ENCODE data around the gene PKIB.
"Not testable (repeated sequence)": the region's sequence is repeated elsewhere in the genome, so short reads cannot be mapped to it uniquely, and the experiment has no call there.

The PKIB gene, protein sequence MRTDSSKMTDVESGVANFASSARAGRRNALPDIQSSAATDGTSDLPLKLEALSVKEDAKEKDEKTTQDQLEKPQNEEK

DNA sequence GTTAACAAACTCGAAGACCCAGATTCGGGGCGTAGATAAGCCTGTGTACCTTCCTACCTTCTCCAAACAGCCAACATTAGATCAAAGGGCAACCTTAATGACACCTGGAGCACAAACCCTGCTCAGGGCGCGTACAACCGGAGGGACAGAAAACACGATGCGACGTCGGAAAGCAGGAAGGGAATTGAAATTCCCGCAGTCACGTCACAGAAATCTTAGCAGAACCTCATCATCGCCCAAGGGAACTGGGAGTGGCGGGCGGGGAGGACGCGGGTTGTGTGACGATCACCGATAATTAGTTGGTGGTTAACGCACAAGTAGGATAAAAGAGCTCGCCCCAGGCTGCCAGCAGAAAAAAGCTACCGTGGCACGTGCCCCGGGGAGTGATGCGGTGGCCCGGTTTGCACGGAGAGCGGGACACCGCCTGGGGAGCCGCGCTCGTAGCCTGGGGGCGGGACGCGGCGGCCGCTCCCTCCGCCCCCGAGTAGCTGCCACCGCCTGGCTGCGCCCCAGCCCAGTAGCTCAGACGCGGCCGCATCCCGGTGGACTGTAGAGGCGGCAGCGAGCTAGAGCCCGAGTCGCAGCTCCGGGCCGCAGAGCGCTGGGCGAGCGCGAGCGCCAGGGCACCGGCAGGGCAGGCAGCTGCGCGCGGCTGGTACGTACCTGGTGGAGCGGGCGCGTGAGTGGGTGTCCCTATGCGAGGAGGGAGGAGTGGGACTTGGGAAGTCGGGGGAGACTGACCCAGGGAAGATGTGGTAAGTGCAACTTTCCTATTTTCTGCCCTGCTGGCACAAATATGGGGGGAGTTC is at the start of gene PKIB:
PKIB (plus strand) TSS at position 525 of the 809 bp plus-strand sequence. CDS start 107,390 bp downstream, outside the sequence.
- peak; percentile 2 to 41 (median 8) for DNase-seq

DNA sequence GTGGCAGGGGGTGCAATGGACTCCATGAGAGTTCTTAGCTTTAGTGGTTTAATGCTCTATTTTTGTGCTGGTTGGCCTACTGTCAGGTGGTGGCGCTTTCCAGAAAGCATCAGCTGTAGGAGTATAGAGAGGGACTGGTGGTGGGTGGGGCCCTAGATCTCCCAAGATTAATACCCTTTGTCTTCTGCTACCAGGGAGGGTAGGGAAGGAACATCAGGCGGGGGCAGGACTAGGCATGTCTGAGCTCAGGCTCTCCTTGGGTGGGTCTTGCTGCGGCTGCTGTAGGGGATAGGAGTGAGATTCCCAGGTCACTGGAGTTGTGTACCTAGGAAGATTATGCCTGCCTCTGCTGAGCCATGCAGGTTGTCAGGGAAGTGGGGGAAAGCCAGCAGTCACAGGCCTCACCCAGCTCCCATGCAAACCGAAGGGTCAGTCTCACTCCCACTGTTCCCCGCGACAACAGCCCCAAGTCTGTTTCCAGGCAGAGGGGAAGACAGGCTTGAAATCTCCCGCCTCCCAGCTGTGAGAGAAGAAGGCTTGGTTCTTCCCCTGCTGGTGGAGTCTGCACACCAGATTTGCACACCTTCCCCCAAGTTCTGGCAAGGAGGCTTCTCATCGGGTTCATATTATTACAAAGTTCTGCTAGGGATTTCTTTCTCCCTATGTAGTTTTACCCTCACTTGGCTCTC is 46.7 kb upstream of the PKIB start:
- no peak for DNase-seq

DNA sequence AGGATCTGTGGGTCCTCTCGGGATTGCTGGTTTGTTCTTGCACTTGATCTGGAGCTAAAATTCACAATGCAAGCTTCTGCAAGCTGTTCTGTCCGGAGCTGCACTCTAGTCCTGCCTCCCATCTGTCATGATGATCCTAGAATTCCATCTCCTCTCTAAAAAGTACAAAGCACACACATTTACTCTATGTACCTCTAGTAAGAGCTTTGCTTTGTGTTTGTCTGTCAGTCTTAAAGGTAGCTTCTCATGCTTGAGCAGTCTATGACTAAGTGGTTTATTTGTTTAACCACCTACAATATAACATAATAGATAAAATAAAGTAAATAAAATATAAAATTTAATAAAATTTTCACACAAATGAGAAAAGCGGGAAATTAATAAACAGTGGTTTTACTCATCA is 46.0 kb upstream of the PKIB start:
- DNase-seq = no peak

DNA sequence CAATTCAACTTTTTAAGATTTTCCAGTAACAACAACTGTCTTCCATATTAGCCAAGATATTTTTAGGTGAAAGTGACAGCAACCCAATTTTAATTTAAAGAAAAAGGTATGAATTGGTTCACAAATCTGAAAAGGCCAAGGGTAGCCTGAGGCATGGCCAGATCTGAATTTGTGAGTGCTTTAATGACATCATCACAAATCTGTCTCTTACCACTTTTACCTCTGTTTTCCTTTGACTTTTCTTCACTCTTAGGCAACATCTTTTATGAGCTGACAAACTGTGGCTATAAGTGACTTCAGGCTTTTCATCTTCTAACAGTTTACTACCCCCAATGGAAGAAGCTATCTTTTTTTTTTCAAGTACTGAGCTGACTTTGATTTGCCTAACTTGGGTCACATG is 44.5 kb upstream of the PKIB start:
- DNase-seq = no peak

DNA sequence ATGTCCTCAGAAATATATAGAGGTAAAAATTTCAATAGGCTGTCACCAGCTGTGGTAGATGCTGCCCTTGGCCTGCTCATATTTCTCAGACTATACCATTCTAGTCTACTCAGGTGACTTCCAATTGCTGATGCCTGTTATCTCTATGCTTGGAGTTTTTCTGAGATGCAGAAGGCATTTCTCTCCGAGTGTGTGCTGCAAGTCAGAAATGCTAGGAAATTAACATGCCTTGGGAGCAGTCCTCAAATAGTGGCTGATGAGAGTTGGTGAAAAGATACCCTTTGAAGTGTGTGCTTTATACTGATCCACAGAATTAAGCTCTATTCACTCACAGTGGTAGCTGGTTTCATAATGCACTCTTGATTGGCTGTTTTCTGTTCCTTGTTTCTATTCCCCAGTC is 43.2 kb upstream of the PKIB start:
- no peak for DNase-seq

DNA sequence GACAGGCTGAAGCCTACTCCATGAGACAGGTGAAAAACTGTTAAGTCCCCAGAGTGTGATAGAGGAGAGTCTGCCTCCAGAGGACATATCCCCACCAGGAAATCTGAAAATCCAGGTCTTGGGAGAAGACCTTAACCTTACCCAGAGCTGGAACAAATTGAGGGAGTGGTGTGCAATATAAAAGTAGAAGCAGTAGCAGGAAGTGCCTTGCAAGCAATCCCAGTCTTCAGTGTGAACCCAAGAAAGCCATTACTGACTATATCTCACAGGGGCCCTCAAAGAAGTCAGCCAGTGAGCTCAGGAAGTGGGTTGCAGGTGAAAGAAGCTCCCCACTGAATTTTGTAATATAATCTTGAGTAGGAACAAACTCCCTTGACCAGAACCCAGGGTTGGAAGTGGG is 41.9 kb upstream of the PKIB start:
- DNase-seq = no peak

DNA sequence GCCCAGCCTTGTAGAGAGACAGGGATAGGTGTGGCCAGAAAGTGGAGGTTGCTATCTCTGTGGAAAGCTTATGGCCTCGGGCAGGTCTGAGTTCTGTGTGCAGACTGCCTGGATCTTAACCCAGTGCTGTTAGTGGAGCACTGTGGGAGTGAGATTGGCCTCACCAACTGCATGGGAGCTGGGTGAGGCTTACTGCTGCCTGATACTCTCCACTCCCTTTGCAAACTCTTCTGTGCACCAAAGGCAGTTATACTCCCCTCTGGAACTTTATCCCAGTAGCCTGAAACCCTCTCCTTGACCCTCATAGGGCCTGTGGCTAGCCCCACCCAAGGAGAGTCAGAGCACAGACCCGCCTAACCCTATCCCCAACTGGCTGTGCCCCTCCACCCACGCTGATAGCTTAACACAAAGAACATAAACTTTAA is 41.4 kb upstream of the PKIB start:
- DNase-seq = no peak

DNA sequence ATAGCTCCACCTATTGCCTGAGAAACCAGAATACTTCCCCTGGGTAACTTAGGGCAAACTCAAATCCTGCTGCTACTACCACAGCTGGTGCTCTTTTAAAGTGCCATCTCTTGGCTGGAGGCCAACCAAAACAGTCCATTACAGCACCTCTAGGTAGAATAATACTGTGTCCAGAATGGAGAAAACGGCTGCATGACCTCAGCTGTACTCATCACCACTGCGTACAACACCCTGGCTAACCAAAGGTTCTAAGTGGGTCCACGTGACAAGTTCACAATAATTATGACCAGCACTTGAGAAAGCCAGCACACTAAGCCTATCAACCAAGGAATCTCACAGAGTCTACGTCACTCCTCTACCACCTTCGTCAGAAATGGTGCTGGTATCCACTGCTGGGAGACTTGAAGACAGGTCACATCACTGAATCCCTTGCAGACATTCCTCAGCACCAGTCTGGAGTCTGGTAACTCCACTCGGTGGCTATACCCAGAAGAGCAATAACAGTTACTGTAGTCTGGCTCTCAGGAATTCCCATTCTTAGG is 40.9 kb upstream of the PKIB start:
- no peak for DNase-seq

DNA sequence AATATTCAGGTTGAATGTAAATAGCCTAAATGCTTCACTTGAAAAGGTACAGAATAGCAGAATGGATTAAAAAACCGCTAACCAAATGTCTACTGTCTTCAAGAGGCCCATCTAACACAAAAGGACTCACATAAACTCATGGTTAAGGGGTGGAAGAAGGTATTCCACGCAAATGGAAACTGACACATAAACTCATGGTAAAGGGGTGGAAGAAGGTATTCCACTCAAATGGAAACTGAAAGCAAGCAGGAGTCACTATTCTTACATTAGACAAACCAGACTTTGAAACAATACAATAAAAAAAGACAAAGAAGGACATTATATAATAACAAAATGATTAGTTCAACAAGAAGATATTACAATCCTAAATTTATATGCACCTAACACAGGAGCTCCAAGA is 38.3 kb upstream of the PKIB start:
- no peak for DNase-seq

DNA sequence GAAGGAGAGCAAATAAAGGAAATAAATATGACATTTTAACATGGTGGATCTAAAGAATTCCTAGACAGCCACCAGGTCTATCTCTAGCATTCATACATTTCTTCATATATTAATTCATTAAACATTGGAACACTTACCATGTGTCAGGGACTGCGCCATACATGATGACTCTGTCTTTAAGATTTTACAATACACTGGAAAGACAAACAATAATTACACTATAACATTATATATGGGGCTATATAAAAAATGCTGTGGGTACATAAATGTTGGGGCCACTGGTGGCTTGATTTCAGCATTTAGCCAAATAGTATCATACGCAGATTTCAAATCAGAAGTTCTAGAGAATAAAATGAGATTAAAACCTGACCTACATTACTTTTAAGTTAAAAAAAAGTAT is 33.3 kb upstream of the PKIB start:
- DNase-seq = no peak

DNA sequence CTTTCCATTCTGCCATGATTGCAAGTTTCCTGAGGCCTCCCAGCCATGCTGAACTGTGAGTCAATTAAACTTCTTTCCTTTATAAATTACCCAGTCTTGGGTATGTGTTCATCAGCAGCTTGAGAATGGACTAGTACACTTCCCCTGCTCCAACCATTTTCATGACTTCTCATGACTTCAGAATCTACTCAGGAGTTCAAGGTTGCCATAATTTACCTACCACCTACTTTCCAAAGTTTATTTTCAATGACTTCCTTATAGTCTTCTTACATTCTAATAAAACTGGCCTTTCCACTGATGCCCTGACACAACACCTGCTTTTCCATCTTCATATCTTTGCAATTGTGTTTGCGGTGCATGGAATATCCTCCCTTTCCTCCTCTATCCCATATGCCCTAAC is 31.2 kb upstream of the PKIB start:
- no peak for DNase-seq

DNA sequence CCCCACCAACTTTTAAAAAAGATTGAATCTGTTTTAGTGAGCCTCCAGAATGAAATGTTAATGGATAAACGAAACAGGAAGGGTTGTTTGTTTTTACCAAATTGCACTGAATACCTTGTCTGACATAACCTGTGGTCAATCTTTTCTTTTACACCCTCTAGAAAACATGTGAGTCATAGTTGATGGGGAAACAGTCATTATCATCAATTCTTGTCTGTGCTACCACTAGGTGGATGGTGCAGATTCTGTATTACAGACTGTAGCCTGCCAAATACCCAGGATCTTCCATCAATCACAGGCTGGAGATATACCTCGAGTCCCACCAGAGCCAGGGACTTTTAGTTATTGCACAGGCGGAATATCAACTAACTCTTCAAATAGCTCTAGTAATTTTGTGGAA is 29.5 kb upstream of the PKIB start:
- no peak for DNase-seq

DNA sequence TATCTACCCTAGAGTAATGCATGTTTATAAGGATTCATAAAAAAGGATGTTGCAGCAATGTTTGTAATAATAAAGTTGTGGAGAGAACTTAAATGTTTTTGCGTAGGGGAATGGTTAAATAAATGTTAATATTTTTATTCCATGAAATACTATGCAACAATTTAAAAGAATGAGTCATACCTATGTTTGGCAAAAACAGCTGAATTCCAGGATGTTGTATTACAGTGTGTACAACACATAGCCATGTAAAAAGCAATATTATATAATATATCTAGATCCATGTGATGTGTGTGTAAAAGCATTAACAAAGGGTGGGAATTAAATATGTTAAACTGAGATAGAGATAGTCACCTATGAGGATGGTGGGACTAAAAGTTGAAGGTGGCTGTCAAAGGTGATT is 21.1 kb upstream of the PKIB start:
- no peak for DNase-seq

DNA sequence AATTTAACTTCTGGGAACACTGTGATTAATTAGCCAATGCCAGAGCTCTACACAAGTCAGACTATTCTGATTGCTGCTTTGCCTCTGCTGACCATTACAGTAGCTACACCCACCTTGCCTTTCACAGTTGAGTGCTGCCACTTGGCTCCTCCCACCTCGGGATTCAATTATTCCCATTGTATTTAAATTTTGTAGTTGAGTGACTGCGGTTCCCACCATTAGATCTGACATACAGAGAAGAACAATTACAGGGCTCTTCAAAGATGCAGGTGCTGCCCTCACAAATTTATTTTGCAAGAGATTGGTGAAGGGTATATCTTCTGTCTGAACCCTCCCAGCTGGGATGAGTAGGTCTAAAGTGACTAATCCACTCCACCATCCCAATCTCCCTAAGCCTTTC is 11.9 kb upstream of the PKIB start:
- DNase-seq = not testable (repeated sequence)

DNA sequence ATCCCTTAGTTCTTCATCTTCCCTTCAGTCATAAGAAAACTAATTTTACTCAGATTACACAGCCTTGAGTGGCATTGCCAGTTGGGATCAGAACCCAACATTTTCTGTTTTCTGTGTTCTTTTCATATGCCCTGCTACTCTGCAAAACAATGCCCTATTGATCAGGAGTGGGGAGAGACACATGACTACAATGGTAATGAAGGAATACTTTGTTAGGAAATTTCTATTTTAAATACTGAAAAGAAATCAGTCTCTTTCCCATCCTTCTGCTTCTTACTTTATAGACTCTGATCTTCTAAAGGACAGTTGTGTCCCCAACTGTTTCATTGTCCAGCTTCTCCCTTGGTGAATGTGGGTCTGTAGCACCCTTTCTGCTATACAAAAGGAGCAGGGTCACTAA is 5.5 kb upstream of the PKIB start:
- DNase-seq = no peak

DNA sequence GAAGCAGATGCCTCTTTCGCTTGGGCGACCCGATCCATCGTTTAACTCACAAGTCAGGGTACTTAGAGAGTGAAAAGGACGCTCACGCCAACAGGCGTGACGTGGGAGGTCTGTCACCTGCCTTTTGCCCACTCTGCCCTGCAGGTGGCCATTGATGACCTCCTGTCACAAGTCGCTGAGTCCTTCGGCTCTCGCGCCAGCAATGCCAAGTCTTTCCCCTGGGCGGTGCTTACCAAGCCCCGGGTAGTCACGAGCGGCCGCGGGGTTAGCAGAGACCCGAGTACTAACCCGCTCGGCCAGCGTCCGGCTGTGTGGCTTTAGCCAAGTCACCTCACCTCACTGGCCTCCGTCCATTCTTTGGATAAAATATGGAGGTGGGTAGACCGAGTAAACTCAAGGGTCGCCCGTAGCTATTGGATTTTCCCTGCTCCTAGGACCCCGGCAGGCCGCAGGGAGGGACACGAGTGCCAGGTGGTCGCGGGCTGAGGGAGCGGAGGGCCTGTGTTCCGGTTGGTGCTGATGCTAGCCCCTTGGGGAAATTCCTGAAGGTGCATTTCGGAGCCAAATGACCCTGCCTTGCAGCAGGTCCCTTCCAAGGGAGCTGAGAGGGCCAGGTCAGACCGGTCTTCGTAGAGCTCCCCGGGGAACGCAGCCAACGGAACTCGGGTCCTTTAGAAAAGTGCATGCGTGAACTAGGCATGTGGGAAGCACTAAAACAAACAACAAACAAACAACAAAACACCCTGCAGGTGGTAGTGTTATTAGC is 668 bp downstream of the PKIB start:
- DNase-seq = no peak

DNA sequence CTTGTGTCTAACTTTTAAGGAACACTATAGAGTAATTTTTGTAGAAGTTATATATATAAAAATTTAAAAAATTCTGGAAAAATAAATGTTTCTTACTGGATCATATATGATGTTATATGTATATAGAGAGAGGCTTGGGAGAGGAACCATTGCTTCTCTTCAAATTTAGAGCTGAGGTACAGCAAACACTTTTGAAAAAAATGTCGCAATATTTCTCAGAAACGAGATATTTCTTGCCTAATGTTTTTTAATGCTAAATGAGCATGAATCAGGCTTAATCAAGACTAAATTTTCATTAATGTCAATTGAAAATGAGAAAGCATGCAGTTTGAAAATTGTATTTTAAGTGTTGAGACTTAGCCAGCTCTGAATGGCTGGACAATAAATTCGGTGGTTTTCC is 2.6 kb downstream of the PKIB start:
- no peak for DNase-seq

DNA sequence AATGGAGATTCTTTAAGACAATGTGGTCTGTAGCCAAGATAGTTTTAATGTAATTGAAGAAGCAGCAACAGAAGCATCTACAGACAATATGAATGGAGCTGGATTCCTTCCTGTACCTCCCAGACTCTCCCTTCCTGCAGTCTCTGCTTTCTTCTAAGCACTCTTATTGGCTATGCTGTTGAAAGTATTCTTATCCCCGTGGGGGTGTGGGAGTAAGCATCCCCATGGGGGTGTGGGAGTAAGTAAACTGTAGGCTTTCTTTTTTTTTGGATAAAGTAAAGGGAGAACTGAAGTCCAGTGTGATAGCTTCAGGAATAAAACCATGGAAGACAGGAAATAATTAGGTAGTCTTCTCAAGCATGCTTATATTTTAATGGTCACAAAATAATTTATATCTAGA is 4.1 kb downstream of the PKIB start:
- DNase-seq = no peak

DNA sequence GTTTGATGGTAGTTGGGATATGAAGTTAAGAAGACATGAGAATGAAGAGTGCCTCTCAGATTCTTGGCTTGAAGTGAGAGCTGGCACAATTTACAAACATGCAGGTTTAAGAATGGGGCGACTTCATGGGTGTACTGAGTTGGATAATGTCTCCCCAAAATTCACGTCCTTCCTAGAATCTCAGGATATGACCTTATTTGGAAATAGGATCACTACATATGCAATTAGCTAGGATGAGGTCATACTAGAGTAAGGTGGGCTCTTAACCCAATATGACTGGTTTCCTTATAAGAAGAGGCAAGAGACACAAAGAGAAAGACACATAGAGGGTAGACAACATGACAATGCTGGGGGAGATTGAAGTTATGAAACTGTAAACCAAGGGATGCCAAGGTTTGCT is 5.2 kb downstream of the PKIB start:
- DNase-seq = no peak

DNA sequence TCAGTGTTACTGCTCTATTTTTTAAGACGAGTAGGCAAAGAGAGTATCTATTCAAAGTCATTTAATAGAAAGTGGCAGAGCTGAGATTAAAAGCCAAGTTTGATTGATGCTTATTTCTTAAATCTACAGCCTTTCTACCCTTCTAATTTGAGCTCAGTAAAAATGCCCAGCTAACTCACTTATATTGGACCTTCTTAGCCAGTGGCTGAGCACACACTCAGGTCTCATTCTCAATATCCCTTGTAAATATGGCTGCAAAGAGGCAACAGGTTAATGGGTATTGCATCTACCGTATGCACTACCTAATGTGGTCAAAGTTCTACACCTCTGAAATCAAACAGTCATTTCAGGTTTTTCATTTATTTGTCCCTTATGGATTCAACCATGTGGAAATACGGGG is 6.7 kb downstream of the PKIB start:
- DNase-seq = no peak

DNA sequence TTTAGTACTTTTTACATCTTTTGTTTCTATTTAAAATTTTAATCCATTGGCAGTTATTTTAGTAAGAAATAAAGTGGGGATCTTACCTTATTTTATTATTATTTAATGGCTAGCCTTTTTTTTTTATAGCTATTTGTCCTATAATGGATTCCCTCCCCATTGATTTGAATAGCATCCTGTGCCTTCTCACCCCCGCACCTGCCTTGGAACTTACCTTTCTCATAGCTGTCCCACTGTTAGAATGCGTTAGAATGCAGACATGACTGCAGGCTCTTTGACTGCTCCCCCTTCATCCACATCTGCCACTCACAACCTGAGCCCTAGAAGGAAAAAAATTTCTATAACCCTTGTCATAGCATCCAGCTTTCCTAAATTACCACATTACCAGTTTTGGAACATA is 9.1 kb downstream of the PKIB start:
- DNase-seq = no peak

DNA sequence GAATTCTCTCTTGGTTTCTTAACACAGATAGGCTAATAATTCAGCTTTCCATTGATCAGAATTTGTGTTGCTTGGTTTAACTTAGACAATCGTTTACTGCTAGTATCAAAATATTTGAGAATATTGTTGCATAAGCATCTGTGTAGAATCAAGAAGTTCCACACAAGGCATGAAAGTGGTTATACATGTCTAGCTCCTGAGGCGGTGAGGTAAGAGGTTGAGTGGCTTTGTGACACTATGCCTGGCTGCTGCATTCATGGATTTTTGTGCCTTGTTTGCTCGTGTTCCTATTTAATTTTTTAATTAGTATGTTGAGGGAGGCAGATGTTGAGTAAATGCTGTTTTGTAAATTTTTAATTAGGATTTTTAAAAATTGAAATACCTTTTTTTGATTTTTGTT is 10.2 kb downstream of the PKIB start:
- no peak for DNase-seq

DNA sequence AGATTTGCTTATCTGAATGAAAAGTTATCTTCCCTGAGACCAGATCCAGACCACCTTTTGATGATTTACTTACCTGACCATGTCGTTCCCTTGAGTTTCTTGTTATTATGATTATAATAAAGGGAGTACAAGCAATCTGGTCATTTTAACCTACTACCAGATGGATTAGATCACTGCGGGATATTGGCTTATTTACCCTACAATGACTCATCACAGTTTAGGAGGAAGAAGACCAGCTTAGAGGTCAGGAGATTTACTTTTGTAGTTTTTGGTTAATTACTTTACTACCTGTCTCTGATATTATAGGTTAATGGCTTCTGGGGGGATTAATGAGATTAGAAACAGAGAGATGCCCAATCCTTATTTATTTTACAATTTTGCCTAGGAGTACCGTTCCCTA is 10.7 kb downstream of the PKIB start:
- no peak for DNase-seq

Measured in stimulated activated naive CD4-positive, alpha-beta T cell (primary cell).